ENCODE data around the gene RAB3GAP1. TPM values are rescaled to one million over a fixed set of nuclear protein-coding genes. Genes with fewer than 3 reads are reported as not detected.

The RAB3GAP1 gene
- total and polyA plus RNA-seq, 2 of the 4 experiments (the other 2 are of a cell fraction): 21.2 to 65.8 TPM

GRCh38 chr2:135218426-135218825 is 166.3 kb downstream of the RAB3GAP1 start:
- in situ Hi-C loops (cut with MboI; ENCODE audit: low sequenced_read_pairs): no loop called here
- whole genome bisulfite sequencing, 2 experiments (ENCODE audit: extremely low coverage in 2 of 2, insufficient read length in 1 of 2): no CpG with 5 or more reads among the region's 2 CpGs
- no peak overlapping the region for H3K23ac ChIP-seq (ENCODE audit: low read depth, low read length)
- ChIA-PET POLR2A (ENCODE audit: unreplicated experiment) (no interaction called here), CTCF (no interaction called here)
- no peak overlapping the region for H2BK15ac ChIP-seq (ENCODE audit: low read depth, low read length)
- no peaks in the 10 kb centered on the region for H3K36me3 ChIP-seq (ENCODE audit: control insufficient read depth, insufficient read depth, low read length)
- no peak overlapping the region for H3K56ac ChIP-seq (ENCODE audit: extremely low read depth, insufficient read depth, low read length)
- H2AK5ac ChIP-seq (ENCODE audit: low read depth, low read length): no peak overlapping the region
- H3K27ac ChIP-seq (ENCODE audit: insufficient read depth, low read length): no peak overlapping the region
- no peaks in the 10 kb centered on the region for H3K9me1 ChIP-seq (ENCODE audit: insufficient read depth, low read length)
- no peak overlapping the region for H2BK5ac ChIP-seq (ENCODE audit: low read depth, low read length, poor library complexity, severe bottlenecking)
- no peak overlapping the region for H3K4me3 ChIP-seq (ENCODE audit: insufficient read depth, low read depth, low read length)
- no peaks in the 10 kb centered on the region for H3K79me1 ChIP-seq (ENCODE audit: low read depth in 1 of 2, low read length in 2 of 2)
- no peak overlapping the region for H4K5ac ChIP-seq (ENCODE audit: low read depth, low read length)
- H3K27me3 ChIP-seq (ENCODE audit: control insufficient read depth, insufficient read depth, low read length): no peaks in the 10 kb centered on the region
- no peaks in the 10 kb centered on the region for H4K20me1 ChIP-seq (ENCODE audit: insufficient read depth, low read length)
- H3K4ac ChIP-seq (ENCODE audit: low read depth, low read length): no peak overlapping the region
- no peak overlapping the region for H3K4me2 ChIP-seq (ENCODE audit: low read depth, low read length)
- no TSS peak for BruUV-seq (replicated peaks)
- no peak overlapping the region for H3K18ac ChIP-seq (ENCODE audit: low read depth, low read length)
- H2BK20ac ChIP-seq (ENCODE audit: low read depth, low read length): no peak overlapping the region
- intact Hi-C loops (cut with micrococcal nuclease): no loop called here
- H3K4me1 ChIP-seq (ENCODE audit: control insufficient read depth, insufficient read depth, low read length): no peaks in the 10 kb centered on the region
- no peak overlapping the region for H4K8ac ChIP-seq (ENCODE audit: low read depth in 2 of 2, low read length in 2 of 2)
- H3K14ac ChIP-seq (replicated peaks; ENCODE audit: low read depth, low read length): no peak overlapping the region
- no peak overlapping the region for H2AK9ac ChIP-seq (replicated peaks; ENCODE audit: low read depth, low read length, poor library complexity)
- dilution Hi-C loops (cut with HindIII; ENCODE audit: low sequenced_read_pairs, unreplicated experiment): no loop called here
- H2AFZ ChIP-seq (replicated peaks; ENCODE audit: low read length, poor library complexity): no peak overlapping the region
- no peak overlapping the region for H2BK120ac ChIP-seq (ENCODE audit: low read depth, low read length)
- ATAC-seq (ENCODE audit: low read depth) (no peak), DNase-seq (no peak)
- no peak for TF ChIP-seq RAD21 (IDR thresholded peaks at IDR 0.05; ENCODE audit: low read length)
- no peaks in the 10 kb centered on the region for H3K9me3 ChIP-seq (ENCODE audit: control insufficient read depth, insufficient read depth, low read length)
- H4K91ac ChIP-seq (ENCODE audit: insufficient read depth, low read depth, low read length): no peak overlapping the region
- H3K9ac ChIP-seq (ENCODE audit: low read depth, low read length): no peak overlapping the region
